RWPE1 (cell line): Measurements from ENCODE around the gene CYB561D2.

Experiments used
- CTCF ChIA-PET: fragments of 350-600 bp; sonication (Branson Sonifier 250); formaldehyde crosslinking; extraction: SDS; loops from one replicate; lab custom pipeline; 2021; lab: Yijun Ruan, JAX
- POLR2A ChIA-PET: fragments of 400-600 bp; formaldehyde crosslinking; extraction: SDS; loops from one replicate; lab custom pipeline; 2020; ENCODE audit warnings: antibody characterized with exemption; ENCODE audit not compliant: low non-redundant PET; lab: Yijun Ruan, JAX
- DNase-seq: peaks from one replicate; pipeline ENCODE4 v3.0.0; 2012; ENCODE audit warnings: low spot score
- H3K27ac ChIP-seq: fragments of 450-650 bp; 2 replicates; pipeline ENCODE4 v1.5.1; 2017
- TF ChIP-seq, protein P1 (sequence below): fragments of 450-650 bp; conservative IDR thresholded peaks from 2 replicates; pipeline ENCODE4 v1.5.1; 2017; ENCODE audit warnings: low read depth, mild to moderate bottlenecking

Gene CYB561D2

DNA sequence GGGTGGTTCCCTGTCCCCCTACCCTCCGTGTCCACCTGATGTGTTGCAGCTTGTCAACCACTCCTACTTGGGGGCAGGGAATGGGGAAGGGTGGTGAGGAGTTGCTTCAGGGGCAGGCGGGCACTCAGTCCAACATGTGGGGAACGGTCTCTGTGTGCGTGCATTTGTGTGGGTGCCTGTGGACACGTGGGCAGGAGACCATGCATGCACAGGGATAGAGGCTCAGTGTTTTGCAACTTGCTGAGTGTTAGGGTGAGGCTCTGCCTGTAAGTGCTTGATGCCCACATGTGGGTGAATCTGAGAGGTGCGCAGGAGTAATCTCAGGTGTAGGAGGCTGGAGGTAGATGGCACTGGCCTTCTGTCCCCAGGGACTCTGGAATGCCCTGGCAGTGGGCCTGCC is 33.1 kb downstream of the CYB561D2 start:
- TF ChIP-seq, protein P1, sequence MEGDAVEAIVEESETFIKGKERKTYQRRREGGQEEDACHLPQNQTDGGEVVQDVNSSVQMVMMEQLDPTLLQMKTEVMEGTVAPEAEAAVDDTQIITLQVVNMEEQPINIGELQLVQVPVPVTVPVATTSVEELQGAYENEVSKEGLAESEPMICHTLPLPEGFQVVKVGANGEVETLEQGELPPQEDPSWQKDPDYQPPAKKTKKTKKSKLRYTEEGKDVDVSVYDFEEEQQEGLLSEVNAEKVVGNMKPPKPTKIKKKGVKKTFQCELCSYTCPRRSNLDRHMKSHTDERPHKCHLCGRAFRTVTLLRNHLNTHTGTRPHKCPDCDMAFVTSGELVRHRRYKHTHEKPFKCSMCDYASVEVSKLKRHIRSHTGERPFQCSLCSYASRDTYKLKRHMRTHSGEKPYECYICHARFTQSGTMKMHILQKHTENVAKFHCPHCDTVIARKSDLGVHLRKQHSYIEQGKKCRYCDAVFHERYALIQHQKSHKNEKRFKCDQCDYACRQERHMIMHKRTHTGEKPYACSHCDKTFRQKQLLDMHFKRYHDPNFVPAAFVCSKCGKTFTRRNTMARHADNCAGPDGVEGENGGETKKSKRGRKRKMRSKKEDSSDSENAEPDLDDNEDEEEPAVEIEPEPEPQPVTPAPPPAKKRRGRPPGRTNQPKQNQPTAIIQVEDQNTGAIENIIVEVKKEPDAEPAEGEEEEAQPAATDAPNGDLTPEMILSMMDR, result no peak
- peak overlapping the region; percentile 42 for H3K27ac ChIP-seq
- DNase-seq, result no peak
- POLR2A ChIA-PET, result no interaction called here
- CTCF ChIA-PET, result no interaction called here

DNA sequence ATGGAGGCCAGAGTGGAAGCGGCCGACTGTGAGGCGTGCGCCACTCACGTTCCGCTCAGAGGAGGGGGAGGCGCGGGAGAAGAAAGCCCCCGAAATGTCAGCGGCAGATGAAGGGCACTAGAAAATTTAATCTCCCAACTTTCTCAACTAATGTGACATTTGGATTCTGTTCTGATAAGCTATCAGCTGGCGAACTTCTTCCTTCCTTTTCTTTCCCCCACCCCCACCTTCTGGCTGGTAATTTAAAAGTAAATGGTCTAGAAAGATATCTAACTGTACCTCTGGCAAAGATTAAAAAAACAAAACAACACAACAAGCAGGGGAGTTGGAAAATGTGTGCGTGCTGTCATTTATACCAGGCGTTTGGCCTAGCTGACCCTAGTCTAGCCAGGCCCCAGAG is 35.1 kb downstream of the CYB561D2 start:
- CTCF ChIA-PET, result interaction anchor here (0.6 to 0.7 kb wide), 2 partner anchors 61 to 1556 kb away, joined by 3 read pairs; partner anchors contain the start of gene RRP9
- no peak overlapping the region for H3K27ac ChIP-seq
- POLR2A ChIA-PET, result no interaction called here
- TF ChIP-seq, protein P1, result no peak
- no peak for DNase-seq

DNA sequence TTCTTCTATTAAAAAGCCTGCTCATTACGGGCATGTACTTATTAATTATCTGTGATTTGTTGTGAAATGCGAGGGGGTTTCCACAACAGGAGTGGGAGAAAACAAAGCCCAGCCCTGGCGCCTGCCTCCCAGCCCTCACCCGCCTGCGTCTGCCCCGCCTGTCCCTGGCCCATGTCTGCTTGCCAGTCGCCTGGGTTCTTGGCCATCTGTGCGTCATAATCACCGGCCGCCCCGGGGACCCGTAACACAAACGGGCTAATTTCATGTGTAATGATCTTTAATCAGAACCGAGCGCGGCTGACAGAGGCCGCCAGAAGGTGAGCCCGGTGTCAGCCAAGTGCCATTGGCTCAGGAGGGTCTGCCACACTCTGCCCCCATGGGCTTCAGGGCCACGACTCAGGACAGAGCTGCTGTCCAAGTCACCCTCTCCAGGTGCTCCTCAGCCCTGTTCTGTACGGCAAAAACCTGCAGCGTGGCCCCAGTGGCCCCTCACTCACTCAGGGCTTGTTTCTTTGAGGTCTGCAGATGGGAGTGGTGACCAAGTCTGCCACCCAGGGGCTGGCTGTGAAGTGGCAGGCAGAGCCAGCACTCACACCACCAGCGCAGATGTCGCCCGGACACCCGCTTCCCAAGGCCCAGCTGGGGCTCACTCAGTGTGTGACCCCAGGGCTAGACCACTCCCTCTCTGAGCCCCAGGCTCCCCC is 37.5 kb downstream of the CYB561D2 start:
- ChIA-PET POLR2A (no interaction called here), CTCF (no interaction called here)
- TF ChIP-seq, protein P1, result no peak
- no peak overlapping the region for H3K27ac ChIP-seq
- DNase-seq, result no peak

DNA sequence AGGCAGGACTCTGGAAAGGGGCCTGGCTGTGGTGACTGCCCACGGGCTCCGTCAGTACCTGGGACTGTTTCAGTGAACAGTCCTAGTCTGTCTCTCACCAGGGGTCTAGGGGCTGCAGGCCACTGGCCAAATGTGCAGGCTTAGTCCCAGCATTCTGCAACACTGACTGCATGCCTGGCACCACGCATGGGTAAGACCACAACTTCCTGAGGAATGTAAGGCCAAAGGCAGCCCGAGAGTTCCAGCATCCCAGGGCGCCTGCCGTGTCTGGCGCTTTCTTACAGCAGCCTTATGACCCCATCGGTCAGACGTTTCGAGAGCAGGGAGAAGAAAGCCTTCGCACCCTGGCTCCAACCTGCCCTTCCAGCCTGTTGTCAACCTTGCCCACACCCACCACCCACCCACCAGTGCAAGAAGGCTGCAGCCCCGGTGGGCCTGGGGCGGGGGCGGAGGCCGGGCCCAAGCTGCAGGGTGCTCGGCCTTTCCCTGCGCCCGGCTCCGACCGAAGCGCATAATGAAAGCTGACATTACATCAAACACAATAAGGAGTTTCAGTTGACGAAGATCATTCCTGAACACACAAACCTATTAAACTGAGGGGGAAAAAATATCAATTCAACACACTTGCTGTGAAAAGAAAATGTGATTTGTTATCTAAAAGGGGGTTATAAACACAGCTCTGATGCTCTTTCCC is 38.2 kb downstream of the CYB561D2 start:
- TF ChIP-seq, protein P1, result no peak
- DNase-seq, result no peak
- ChIA-PET POLR2A (no interaction called here), CTCF (no interaction called here)
- no peak overlapping the region for H3K27ac ChIP-seq

DNA sequence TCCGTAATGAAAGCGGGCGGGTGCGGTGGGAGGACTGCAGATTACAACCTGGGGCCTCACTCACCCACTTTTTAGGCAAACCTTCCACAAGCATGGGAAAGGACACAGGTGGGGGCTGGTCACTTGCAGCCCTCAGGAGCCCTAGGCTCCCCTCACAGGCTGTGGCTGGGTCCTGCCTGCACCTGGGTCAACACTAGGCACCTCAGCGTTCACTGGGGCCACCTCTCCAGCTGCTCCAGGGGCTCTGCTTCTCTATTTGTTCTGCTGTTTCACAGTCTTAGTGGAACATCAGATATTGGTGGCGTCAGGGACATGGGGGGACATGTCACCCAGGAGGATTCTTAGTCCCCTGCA is 38.7 kb downstream of the CYB561D2 start:
- ChIA-PET POLR2A (no interaction called here), CTCF (no interaction called here)
- no peak for DNase-seq
- TF ChIP-seq, protein P1, result no peak
- peak overlapping the region; percentile 80; the same call in 1 of the 2 replicates for H3K27ac ChIP-seq

DNA sequence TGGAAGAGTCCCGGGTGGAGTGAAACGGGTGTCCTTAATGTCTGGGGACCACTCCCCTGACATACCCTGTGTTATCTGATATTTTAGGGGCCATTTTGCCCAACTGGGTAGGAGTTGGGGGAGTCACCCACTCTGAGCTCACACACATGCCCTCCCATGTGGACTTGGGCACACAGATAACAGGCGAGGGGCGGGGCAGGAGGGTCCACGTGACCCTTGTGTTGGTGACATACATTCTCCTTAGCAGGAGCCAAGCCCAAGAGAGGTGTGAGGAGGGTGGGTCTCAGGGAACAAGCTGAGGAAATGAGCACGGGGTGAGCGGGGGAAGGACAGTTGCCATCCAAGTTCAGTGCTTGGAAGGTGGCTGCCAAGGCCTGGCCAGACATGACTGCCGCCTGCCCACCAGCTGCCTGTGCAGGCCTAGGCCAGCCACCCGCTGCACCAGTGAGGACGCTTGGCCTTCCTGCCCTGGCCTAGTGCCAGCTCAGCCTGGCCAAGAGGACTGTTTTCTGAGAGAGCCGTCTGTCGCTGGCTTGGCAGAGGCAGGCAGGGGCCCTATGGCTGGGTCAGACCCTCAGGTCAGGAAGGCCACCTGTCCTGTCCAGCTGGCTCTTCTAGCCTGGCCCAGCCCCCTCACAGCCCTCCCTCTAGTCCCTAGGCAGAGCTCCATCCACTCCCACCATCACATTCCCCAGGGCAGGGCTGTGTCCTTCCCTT is 40.0 kb downstream of the CYB561D2 start:
- TF ChIP-seq, protein P1, result no peak
- peak overlapping the region; percentile 80 for H3K27ac ChIP-seq
- peak; percentile 25 for DNase-seq
- ChIA-PET CTCF (interaction anchor here (0.6 to 0.9 kb wide), 3 partner anchors 23 to 553 kb away, joined by 3 read pairs; no protein-coding TSS in a partner anchor), POLR2A (no interaction called here)
